Measurements from ENCODE around the gene RIPPLY3.

The RIPPLY3 gene

DNA sequence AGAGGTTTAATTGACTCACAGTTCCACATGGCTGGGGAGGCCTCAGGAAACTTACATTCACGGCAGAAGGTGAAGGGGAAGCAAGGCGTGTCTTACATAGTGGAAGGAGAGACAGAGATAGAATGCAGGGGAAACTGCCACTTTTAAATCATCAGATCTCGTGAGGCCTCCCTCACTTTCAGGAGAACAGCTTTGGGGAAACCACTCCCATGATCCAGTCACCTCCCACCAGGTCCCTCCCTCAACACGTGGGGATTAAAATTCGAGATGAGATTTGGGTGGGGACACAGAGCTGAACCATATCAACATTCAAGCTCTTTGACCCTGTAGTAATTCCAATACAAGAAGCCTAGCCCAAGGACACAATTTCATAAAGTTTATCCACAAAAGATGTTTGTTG lies 52.7 kb downstream of the RIPPLY3 start:
- no peak for DNase-seq (ENCODE audit: low spot score)

DNA sequence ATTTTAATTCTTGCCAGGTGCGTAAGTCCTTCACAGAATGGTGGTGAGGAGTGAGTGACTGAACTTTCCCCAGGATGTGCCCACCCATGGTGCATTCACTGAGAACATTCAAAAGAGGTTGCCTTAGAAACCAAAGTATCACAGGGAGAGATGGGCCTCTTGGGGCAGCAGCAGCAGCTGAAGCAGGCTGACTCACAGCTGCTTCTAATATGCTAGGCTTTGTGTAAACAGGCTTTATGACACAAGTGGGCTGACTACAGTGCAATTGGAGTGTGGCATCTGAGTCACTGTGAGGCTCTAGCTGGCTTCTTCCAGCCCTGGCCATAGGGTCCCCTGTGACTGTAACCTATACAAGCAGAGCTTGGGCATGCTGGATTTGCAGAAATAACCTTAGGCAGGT lies 53.8 kb downstream of the RIPPLY3 start:
- peak; percentile 33 for DNase-seq (ENCODE audit: low spot score)

DNA sequence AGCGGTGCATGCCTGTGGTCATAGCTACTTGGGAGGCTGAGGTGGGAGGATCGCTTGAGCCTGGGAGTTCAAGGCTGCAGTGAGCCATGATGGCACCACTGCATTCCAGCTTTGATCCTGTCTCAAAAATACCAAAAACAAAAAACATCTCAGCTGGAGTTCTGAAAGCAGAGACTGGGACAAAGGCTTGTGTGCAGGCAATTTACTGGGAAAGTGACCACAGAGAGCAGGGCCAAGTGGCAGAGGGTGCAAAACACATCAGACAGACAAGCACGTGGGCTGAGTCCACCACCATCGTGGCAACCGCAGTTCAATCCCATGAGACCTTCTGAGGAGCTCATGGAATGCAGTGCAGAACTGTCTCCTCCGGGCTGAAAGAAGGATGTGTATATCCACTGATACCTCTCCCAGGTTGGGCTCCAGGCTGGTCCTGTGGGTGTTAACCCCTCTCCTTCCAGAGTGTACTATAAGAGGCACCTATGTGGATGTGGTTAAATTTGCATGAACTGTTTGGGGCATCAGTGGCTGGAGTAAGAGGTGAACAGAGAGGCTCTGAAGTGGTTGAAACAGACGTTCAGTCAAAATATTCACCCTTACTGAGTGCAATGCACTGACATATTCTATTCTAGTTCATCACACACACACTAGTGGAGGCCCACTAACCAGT lies 55.6 kb downstream of the RIPPLY3 start:
- DNase-seq (ENCODE audit: low spot score) = no peak

DNA sequence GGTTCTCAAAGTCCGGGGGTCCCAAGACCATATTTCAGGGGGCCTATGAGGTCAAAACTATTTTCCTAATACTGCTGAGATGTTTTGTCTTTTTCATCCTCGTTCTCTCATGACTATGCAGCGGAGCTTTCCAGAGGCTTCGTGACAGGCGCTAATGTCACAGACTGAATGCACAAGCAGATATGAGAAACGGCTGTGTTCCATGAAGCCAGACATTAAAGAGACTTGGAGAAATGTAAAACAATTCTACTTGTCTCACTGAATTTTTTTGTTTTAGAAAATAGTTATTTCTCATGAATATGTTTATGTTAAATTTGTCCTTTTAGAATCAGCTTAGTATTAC lies 56.1 kb downstream of the RIPPLY3 start:
- no peak for DNase-seq (ENCODE audit: low spot score)

DNA sequence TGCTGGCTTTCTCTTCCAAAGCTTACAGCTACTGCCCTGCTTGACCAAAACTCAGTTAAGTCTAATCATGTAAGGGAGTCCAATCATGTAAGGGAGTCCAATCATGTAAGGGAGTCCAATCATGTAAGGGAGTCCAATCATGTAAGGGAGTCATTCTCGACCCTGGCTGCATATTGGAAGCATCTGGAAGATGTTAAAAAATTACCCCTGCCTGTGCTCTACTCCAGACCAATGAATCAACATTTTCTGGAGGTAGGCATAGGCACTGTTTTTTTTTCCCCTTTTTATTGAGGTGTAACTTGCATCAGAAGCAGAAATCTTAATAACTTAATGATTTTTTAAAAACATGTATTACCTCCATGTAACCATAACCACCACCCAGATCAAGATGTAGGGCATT lies 56.9 kb downstream of the RIPPLY3 start:
- peak; percentile 18 for DNase-seq (ENCODE audit: low spot score)

DNA sequence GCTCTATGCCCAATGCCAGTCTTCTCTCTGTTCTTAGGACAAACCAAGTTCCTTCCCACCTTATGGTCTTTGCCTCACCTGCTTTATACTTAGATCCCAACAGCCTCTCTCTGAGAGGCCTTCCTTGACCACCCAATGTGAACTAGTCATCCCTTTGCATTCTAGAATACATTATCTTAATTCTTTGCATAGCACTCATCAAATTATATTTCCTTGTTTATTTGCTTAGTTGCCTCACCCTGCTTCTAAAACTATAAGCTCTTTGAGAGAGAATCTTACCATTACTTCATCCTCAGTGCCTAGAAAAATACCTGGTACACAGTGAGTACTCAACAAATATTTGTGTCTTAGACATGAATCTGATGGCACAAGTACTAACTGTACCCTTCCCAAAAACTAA lies 58.3 kb downstream of the RIPPLY3 start:
- DNase-seq (ENCODE audit: low spot score) = no peak

DNA sequence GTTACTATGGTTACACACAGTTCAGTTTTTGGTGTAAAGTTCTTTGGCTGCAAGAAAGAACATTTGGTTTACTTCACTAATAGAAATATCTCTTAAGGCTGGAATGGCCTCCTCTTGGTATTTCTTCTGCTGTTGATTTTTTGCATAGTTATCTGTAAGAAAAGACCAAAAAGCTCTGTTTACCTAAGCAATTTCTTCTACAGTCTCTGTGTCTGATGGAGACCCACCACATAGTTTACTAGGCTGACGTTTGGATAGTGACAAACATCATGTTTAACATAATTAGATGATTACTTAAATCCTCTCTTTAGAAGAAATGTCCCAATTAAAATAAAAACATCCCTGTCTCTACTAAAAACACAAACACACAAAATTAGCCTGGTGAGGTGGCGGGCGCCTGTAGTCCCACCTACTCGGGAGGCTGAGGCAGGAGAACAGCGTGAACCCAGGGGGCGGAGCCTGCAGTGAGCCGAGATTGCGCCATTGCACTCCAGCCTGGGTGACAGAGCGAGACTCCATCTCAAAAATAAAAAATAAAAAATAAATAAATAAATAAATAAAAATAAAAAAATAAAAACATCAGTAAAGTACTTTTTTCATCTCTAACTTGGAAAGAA lies 59.2 kb downstream of the RIPPLY3 start:
- DNase-seq (ENCODE audit: low spot score) = no peak

Small RNA genes lying within 50 kb of the gene (small RNA-seq; reads per million reads assigned to genes)
- gene RF00019 (0 reads per million in 2 experiments), gene RNU6-696P (0 reads per million in 2 experiments)

All from SK-N-DZ (cell line).